Measurements from ENCODE around the gene ROMO1.

ROMO1 gene

DNA sequence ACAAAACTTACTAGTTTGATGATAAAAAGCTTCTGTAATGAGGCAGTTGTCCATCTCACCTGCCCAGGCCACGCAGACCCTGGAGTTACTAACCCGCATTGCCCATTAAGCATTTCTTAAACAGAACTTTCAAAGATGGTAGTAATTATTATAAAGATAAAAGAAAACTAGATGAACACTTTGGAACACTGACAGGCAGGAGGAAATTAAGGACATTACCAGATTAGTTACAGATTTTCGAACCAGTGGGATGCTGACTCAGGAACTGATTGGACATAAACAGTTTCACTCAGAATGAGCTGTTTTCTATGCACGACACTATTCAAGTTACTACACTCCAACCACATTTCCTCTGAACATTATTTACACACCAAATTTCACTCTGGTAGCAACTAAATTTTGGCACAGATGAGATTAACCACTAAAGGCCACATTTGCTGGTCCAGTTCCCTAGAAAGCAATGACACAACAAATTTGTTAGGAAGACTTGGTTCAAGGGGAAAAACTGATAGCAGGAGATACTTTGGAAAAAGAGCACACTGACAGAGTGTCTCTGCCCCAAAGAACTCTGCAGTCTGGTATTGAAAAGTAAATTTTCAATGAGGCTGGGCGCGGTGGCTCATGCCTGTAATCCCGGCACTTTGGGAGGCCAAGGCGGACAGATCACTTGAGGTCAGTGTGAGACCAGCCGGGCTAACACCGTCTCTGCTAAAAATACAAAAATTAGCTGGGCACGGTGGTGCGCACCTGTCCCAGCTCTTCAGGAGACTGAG is 3.0 kb downstream of the ROMO1 start:
- Histone ChIP-seq H3K4ac (ENCODE audit: low read depth in 1 of 2, low read length in 2 of 2) (no peak overlapping the region), H2AFZ (ENCODE audit: low read depth, low read length) (no peak overlapping the region), H3K14ac (ENCODE audit: low read length in 2 of 2) (no peak overlapping the region), H3K27me3 (ENCODE audit: control insufficient read depth in 1 of 2, insufficient read depth in 1 of 2, low read length in 2 of 2) (no peaks in the 10 kb centered on the region), H3K23ac (ENCODE audit: low read length in 2 of 2) (no peak overlapping the region), H3K9ac (ENCODE audit: low read length) (peak overlapping the region; percentile 75), H3K9me3 (ENCODE audit: control insufficient read depth, low read length) (no peaks in the 10 kb centered on the region), H3K18ac (ENCODE audit: low read depth in 1 of 2, low read length in 2 of 2) (no peak overlapping the region), H2BK15ac (ENCODE audit: low read depth, poor library complexity, severe bottlenecking) (no peak overlapping the region), H2BK5ac (ENCODE audit: low read depth, low read length, poor library complexity, severe bottlenecking) (no peak overlapping the region), H3K4me3 (ENCODE audit: insufficient read depth in 1 of 2, low read depth in 1 of 2, low read length in 2 of 2) (no peak overlapping the region), H3K4me1 (ENCODE audit: control insufficient read depth, insufficient read depth, low read depth, low read length) (peaks cover 14% of the 10 kb centered on the region), H3K27ac (ENCODE audit: low read length, poor library complexity, severe bottlenecking) (peak overlapping the region; percentile 13), H4K8ac (ENCODE audit: low read length) (no peak overlapping the region), H3K36me3 (ENCODE audit: control insufficient read depth in 1 of 2, insufficient read depth in 2 of 2, low read depth in 1 of 2, low read length in 2 of 2) (peaks cover 23 to 65% of the 10 kb centered on the region in 2 experiments), H4K91ac (ENCODE audit: low read length) (no peak overlapping the region), H2BK12ac (ENCODE audit: low read length in 2 of 2) (no peak overlapping the region), H3K4me2 (ENCODE audit: low read length, poor library complexity, severe bottlenecking) (no peak overlapping the region), H2BK120ac (ENCODE audit: low read depth, low read length) (no peak overlapping the region), H3K79me1 (replicated peaks; ENCODE audit: low read length, poor library complexity, severe bottlenecking) (peaks cover 11% of the 10 kb centered on the region), H2AK5ac (ENCODE audit: low read length, severe bottlenecking) (no peak overlapping the region)
- 93% methylated on average over 10 of the region's 12 CpGs for WGBS
- peak; percentile 42 for DNase-seq

DNA sequence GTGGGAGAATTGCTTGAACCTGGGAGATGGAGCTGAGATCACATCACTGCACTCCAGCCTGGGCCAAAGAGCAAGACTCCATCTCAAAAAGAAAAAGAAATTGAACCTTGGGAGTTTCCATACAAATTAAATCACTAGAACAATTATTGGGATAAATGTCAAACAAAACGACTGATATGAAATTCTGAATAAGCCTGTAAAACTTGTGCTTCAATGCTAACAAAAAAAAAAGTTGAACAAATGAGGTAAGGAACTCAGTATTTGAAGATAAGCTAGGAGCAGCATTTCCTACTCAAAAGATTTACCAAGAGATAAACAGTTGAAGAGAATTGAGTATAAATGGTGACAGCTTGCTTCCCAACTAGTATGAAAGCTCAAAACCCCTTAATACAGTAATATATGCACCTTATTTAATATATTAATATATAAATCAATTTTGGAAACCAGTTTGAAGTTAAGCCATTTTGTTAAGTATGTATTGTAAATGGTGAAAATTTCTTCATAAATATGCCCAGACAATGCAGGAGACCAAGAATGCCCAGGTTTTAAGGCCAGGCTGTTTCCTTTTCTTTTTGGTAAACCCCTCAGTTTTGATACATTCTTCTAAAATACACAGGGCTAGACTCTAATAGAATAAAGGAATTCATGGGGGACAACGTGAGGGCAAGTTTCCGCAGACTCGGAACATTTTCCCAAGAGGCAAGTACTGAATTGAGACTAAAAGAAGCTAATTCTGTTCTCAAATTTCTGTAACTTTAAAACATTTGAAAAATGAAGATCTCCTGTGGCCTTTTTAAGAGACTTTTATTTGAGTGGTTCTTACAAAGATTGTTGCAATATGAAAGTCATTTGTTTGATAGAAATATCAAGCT is 3.9 kb downstream of the ROMO1 start:
- Histone ChIP-seq H3K27ac (ENCODE audit: low read length, poor library complexity, severe bottlenecking) (no peak overlapping the region), H3K4me2 (ENCODE audit: low read length, poor library complexity, severe bottlenecking) (no peak overlapping the region), H2BK12ac (ENCODE audit: low read length in 2 of 2) (no peak overlapping the region), H3K14ac (ENCODE audit: low read length in 2 of 2) (no peak overlapping the region), H3K4me1 (ENCODE audit: control insufficient read depth, insufficient read depth, low read depth, low read length) (peaks cover 8% of the 10 kb centered on the region), H2BK5ac (ENCODE audit: low read depth, low read length, poor library complexity, severe bottlenecking) (no peak overlapping the region), H3K18ac (ENCODE audit: low read depth in 1 of 2, low read length in 2 of 2) (no peak overlapping the region), H3K9ac (ENCODE audit: low read length) (peak overlapping the region; percentile 75), H2AK5ac (ENCODE audit: low read length, severe bottlenecking) (no peak overlapping the region), H3K9me3 (ENCODE audit: control insufficient read depth, low read length) (no peaks in the 10 kb centered on the region), H4K8ac (ENCODE audit: low read length) (no peak overlapping the region), H2AFZ (ENCODE audit: low read depth, low read length) (no peak overlapping the region), H3K27me3 (ENCODE audit: control insufficient read depth in 1 of 2, insufficient read depth in 1 of 2, low read length in 2 of 2) (no peaks in the 10 kb centered on the region), H4K91ac (ENCODE audit: low read length) (no peak overlapping the region), H2BK120ac (ENCODE audit: low read depth, low read length) (no peak overlapping the region), H3K23ac (ENCODE audit: low read length in 2 of 2) (no peak overlapping the region), H3K4me3 (ENCODE audit: insufficient read depth in 1 of 2, low read depth in 1 of 2, low read length in 2 of 2) (no peak overlapping the region), H3K36me3 (ENCODE audit: control insufficient read depth in 1 of 2, insufficient read depth in 2 of 2, low read depth in 1 of 2, low read length in 2 of 2) (peaks cover 23 to 73% of the 10 kb centered on the region in 2 experiments), H3K4ac (ENCODE audit: low read depth in 1 of 2, low read length in 2 of 2) (no peak overlapping the region), H3K79me1 (replicated peaks; ENCODE audit: low read length, poor library complexity, severe bottlenecking) (peaks cover 4% of the 10 kb centered on the region), H2BK15ac (ENCODE audit: low read depth, poor library complexity, severe bottlenecking) (no peak overlapping the region)
- WGBS, result 75% methylated on average over 1 of the region's 4 CpGs
- no peak for DNase-seq

DNA sequence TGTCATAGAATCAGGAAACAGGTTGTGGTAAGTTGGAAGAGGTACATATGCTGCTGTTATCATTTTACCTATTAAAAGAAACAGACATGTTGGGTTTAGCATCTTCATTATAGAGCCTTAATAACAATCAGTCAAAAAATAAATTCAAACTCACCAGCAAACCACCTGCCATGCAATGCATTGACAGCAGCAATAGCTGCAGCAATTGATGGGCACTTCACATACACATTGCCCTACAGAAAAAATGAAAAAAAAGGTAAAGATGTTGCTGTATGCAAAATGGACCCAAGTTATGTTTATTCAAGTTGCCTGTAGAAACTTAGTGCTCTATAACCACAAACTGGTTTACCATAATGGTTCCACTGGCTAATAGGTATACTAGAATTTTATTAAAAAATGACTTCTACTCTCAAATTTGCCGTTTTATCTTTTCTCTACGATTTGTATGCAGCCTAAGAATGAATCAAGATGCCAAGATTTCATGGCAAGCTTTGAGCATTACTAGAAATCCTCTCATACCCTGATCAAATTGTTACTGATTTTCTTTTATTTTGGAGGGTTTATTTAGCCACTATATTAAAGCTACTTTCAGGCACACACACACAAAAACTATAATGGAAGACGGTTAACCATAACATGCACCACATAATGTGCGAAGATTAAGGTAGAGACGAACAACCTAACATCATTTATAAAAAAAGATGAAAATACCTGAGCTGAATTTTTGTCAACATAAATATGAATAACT is 5.5 kb downstream of the ROMO1 start:
- DNase-seq, result no peak
- no peaks in the 10 kb centered on the region for H3K9me3 ChIP-seq (ENCODE audit: control insufficient read depth, low read length)
- H4K8ac ChIP-seq (ENCODE audit: low read length), result no peak overlapping the region
- no peak overlapping the region for H3K23ac ChIP-seq (ENCODE audit: low read length in 2 of 2)
- H3K27me3 ChIP-seq (ENCODE audit: control insufficient read depth in 1 of 2, insufficient read depth in 1 of 2, low read length in 2 of 2), result no peaks in the 10 kb centered on the region
- no peak overlapping the region for H3K4ac ChIP-seq (ENCODE audit: low read depth in 1 of 2, low read length in 2 of 2)
- no peak overlapping the region for H3K18ac ChIP-seq (ENCODE audit: low read depth in 1 of 2, low read length in 2 of 2)
- no peak overlapping the region for H2BK12ac ChIP-seq (ENCODE audit: low read length in 2 of 2)
- no peak overlapping the region for H2AK5ac ChIP-seq (ENCODE audit: low read length, severe bottlenecking)
- H3K4me2 ChIP-seq (ENCODE audit: low read length, poor library complexity, severe bottlenecking), result no peak overlapping the region
- no peak overlapping the region for H2BK15ac ChIP-seq (ENCODE audit: low read depth, poor library complexity, severe bottlenecking)
- H3K14ac ChIP-seq (ENCODE audit: low read length in 2 of 2), result no peak overlapping the region
- H3K4me1 ChIP-seq (ENCODE audit: control insufficient read depth, insufficient read depth, low read depth, low read length), result peaks cover 4% of the 10 kb centered on the region
- 89% methylated on average over 5 of the region's 5 CpGs for WGBS
- H3K36me3 ChIP-seq (ENCODE audit: control insufficient read depth in 1 of 2, insufficient read depth in 2 of 2, low read depth in 1 of 2, low read length in 2 of 2), result peaks cover 23 to 90% of the 10 kb centered on the region in 2 experiments
- peak overlapping the region; percentile 5 for H3K9ac ChIP-seq (ENCODE audit: low read length)
- no peak overlapping the region for H3K27ac ChIP-seq (ENCODE audit: low read length, poor library complexity, severe bottlenecking)
- H3K79me1 ChIP-seq (replicated peaks; ENCODE audit: low read length, poor library complexity, severe bottlenecking), result no peaks in the 10 kb centered on the region
- H2BK5ac ChIP-seq (ENCODE audit: low read depth, low read length, poor library complexity, severe bottlenecking), result no peak overlapping the region
- H4K91ac ChIP-seq (ENCODE audit: low read length), result no peak overlapping the region
- H2BK120ac ChIP-seq (ENCODE audit: low read depth, low read length), result no peak overlapping the region
- no peak overlapping the region for H2AFZ ChIP-seq (ENCODE audit: low read depth, low read length)
- no peak overlapping the region for H3K4me3 ChIP-seq (ENCODE audit: insufficient read depth in 1 of 2, low read depth in 1 of 2, low read length in 2 of 2)
